Prostate gland (tissue), 2 donors: ENCODE results near the gene RNASE11. TPM values are rescaled to one million over a fixed set of nuclear protein-coding genes. Genes with fewer than 3 reads are reported as not detected.

ENCODE experiments used
- DNase-seq: peaks from one replicate; pipeline ENCODE4 v3.0.0-alpha.2; 2019; ENCODE audit warnings: low spot score
- H3K27ac ChIP-seq, 2 donors: fragments of 200-600 bp; sonication (generic); 2 replicates each; pipeline ENCODE4 v1.5.1; 2017 to 2019
- H3K27me3 ChIP-seq: fragments of 200-600 bp; sonication (generic); replicated peaks from 2 replicates; pipeline ENCODE4 v1.5.1; 2019; ENCODE audit not compliant: insufficient read depth
- H3K36me3 ChIP-seq, 2 donors: fragments of 200-600 bp; sonication (generic); 1 replicate in 1 of 2; 2 replicates in 1 of 2; pipeline versions ENCODE4 v1.5.1 to v1.8.1; 2017 to 2019
- H3K4me1 ChIP-seq: fragments of 200-600 bp; sonication (generic); replicated peaks from 2 replicates; pipeline ENCODE4 v1.5.1; 2019
- H3K4me3 ChIP-seq, 2 donors: fragments of 200-600 bp; sonication (generic); 2 replicates each; pipeline ENCODE4 v1.5.1; 2017 to 2019
- H3K9me3 ChIP-seq: fragments of 200-600 bp; sonication (generic); 2 replicates; pipeline ENCODE4 v1.5.1; 2017
- POLR2A ChIP-seq: fragments of 450-650 bp; IDR thresholded peaks from one replicate; pipeline ENCODE4 v1.6.1; 2016; ENCODE audit warnings: antibody characterized with exemption, mild to moderate bottlenecking
- POLR2AphosphoS5 ChIP-seq: sonication (generic); formaldehyde crosslinking; IDR thresholded peaks from one replicate; pipeline ENCODE4 v1.6.1; 2017; ENCODE audit warnings: antibody characterized with exemption
- WGBS: methylation state at CpG from one replicate; pipeline ENCODE4 v1.1.5; 2018; 5-methylcytosine and 5-hydroxymethylcytosine counted together
- intact Hi-C: fragments of 100-400 bp; cut with DNase I; formaldehyde crosslinking; loops from one replicate; pipeline ENCODE4 v1.14.2; 2022
- total RNA-seq, 2 donors: library from RNA; depleted of rRNA; stranded (reverse); fragments of >200 nt; gene quantifications; one replicate each; pipeline ENCODE4 v1.1.0, GENCODE V29; 2016
- TF ChIP-seq, protein P1 (sequence below), 4 experiments: fragments of 200-600 bp in 2 of 4; fragments of 450-650 bp in 2 of 4; sonication (generic) in 2 of 4; IDR thresholded peaks; 1 replicate in 3 of 4; 2 replicates in 1 of 4; pipeline ENCODE4 v1.5.1; 2016 to 2019; ENCODE audit warnings: antibody characterized with exemption in 4 of 4, mild to moderate bottlenecking in 2 of 4, moderate library complexity in 2 of 4

RNASE11 gene
- total RNA-seq, 2 donors from 2014 or later: 1.0 TPM; not detected in 1

DNA sequence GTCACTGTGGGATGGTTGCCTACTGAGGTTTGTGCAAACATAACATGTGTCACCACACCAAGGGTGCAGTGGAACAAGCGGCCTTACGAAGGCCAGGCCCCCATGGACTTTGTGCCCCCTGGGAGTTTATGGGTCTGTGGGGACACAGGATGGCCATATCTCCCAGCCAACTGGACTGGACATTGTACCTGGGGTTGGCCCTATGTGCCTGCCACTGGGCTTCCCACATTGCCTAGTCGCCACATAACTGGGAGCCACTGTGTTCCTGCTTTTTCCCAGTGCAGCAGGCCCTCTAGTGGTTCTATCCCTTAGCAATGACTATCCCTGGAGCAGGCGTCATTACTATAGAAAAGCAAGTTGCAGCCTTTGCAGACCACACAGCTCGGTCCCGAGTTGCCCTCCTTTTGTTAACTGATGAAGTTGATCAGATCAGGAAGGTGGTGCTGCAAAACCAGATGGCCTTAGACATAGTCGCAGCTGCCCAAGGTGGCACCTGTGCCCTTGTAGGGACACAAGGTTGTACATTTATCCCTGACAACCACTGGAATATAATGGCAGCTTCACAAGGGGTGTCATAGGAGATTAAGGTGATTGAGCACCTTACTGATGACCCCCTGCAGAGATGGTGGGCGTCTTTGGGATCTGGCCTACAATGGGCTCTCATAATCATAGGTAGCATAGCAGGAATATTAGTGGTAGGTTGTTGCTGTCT is 18.5 kb upstream of the RNASE11 start:
- Histone ChIP-seq H3K27ac (no peak overlapping the region), H3K27me3 (no peaks in the 10 kb centered on the region), H3K36me3 (no peaks in the 10 kb centered on the region), H3K4me1 (no peaks in the 10 kb centered on the region), H3K9me3 (no peaks in the 10 kb centered on the region), H3K4me3 (no peak overlapping the region)
- WGBS: 37% methylated on average over 8 of the region's 8 CpGs
- DNase-seq: peak; percentile 26
- intact Hi-C loops: no loop called here
- TF ChIP-seq, protein P1, sequence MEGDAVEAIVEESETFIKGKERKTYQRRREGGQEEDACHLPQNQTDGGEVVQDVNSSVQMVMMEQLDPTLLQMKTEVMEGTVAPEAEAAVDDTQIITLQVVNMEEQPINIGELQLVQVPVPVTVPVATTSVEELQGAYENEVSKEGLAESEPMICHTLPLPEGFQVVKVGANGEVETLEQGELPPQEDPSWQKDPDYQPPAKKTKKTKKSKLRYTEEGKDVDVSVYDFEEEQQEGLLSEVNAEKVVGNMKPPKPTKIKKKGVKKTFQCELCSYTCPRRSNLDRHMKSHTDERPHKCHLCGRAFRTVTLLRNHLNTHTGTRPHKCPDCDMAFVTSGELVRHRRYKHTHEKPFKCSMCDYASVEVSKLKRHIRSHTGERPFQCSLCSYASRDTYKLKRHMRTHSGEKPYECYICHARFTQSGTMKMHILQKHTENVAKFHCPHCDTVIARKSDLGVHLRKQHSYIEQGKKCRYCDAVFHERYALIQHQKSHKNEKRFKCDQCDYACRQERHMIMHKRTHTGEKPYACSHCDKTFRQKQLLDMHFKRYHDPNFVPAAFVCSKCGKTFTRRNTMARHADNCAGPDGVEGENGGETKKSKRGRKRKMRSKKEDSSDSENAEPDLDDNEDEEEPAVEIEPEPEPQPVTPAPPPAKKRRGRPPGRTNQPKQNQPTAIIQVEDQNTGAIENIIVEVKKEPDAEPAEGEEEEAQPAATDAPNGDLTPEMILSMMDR (IDR thresholded peaks at IDR 0.05): peak in 3 of 4 experiments; percentile 19 to 57 (median 38)
- TF ChIP-seq POLR2A: no peak
- no peak for TF ChIP-seq POLR2AphosphoS5

DNA sequence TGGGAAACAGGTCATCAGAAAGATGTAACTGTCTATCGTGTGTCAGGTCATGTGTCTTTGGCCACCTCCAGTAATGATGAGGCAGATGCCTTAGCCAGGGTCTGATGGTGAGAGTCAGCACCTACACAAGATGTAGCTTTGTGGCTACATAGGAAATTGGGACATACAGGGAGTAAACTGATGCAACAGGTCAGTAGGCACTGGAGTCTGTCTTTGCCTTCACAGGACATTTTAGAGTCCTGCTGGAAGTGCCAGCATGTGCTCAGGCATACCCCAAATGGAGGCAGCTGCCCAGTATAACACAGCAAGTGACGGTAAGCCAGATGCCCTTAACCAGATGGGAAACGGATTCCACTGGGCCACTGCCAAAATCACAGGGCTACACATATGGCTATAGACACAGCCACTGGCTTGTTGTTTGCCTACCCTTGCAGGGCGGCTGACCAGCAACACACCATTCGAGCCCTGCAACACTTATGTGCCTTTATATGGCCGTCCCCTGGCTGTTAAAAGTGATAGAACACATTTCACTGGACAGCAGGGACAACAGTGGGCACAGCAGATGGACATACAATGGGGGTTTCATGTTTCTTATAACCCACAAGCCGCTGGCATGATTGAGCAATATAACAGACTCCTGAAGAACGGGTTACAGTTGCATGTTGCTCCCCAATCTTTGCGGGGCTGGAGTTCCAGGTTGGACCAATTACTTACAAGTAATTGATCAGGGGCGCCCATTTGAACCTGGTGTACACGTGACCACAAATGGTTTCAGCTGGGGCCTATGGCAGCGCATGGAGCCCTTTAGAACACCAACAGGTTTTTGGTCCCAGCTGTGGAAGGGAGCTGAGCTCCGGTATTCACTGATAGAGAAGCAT is 16.3 kb upstream of the RNASE11 start:
- no peaks in the 10 kb centered on the region for H3K4me1 ChIP-seq
- H3K9me3 ChIP-seq: no peaks in the 10 kb centered on the region
- 78% methylated on average over 13 of the region's 13 CpGs for WGBS
- H3K4me3 ChIP-seq: no peak overlapping the region
- intact Hi-C loops: no loop called here
- no peaks in the 10 kb centered on the region for H3K36me3 ChIP-seq
- no peak for DNase-seq
- no peak for TF ChIP-seq POLR2A
- TF ChIP-seq, protein P1 (IDR thresholded peaks at IDR 0.05): no peak
- TF ChIP-seq POLR2AphosphoS5: no peak
- no peak overlapping the region for H3K27ac ChIP-seq
- H3K27me3 ChIP-seq: no peaks in the 10 kb centered on the region

DNA sequence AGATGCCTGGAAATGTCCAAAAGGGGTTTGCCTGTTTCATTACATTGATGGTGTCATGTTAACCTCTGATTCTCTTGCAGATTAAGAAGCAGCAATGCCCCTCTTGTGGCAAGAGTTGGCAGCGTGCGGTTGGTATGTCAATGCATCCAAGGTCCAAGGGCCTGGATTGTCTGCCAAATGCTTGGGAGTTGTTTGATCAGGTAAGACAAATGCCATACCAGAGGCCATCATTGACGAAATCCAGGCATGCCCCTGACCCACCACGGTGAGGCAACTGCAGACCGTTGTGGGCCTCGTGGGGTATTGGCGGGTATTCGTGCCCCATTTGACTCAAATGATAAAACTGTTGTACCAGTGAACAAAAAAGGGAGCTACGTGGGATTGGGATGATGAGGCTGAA is 14.8 kb upstream of the RNASE11 start:
- 83% methylated on average over 9 of the region's 9 CpGs for WGBS
- no peak overlapping the region for H3K4me3 ChIP-seq
- H3K36me3 ChIP-seq: no peaks in the 10 kb centered on the region
- no peak for TF ChIP-seq POLR2AphosphoS5
- no peak for TF ChIP-seq POLR2A
- TF ChIP-seq, protein P1 (IDR thresholded peaks at IDR 0.05): no peak
- no peaks in the 10 kb centered on the region for H3K9me3 ChIP-seq
- no peaks in the 10 kb centered on the region for H3K27me3 ChIP-seq
- H3K4me1 ChIP-seq: no peaks in the 10 kb centered on the region
- DNase-seq: no peak
- H3K27ac ChIP-seq: no peak overlapping the region
- intact Hi-C loops: no loop called here

DNA sequence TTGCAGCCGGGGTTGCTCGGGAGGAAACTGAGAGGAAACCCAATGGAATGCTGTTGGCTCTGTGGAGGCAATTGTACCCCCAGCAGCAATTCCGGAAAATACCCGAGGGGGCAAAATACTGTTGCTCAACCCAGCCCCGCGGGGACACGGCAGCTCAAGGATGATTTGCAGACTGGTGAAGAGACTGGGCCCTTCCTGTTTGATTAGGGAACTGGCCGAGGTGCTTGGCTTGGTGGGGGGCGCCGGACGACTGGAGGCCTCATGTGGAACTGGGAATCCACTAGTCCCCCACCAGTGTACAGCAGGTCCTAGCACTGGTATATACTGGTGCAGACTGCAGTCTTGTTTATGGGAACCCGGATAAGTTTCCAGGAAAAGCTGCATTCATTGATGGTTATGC is 13.7 kb upstream of the RNASE11 start:
- no peak overlapping the region for H3K4me3 ChIP-seq
- no peaks in the 10 kb centered on the region for H3K36me3 ChIP-seq
- TF ChIP-seq POLR2AphosphoS5 (no peak), POLR2A (no peak)
- TF ChIP-seq, protein P1 (IDR thresholded peaks at IDR 0.05): no peak
- H3K27ac ChIP-seq: no peak overlapping the region
- no peaks in the 10 kb centered on the region for H3K27me3 ChIP-seq
- intact Hi-C loops: no loop called here
- 84% methylated on average over 12 of the region's 12 CpGs for WGBS
- no peaks in the 10 kb centered on the region for H3K4me1 ChIP-seq
- H3K9me3 ChIP-seq: no peaks in the 10 kb centered on the region
- no peak for DNase-seq
